ENCODE measurements around the gene TOGARAM2.

DNA sequence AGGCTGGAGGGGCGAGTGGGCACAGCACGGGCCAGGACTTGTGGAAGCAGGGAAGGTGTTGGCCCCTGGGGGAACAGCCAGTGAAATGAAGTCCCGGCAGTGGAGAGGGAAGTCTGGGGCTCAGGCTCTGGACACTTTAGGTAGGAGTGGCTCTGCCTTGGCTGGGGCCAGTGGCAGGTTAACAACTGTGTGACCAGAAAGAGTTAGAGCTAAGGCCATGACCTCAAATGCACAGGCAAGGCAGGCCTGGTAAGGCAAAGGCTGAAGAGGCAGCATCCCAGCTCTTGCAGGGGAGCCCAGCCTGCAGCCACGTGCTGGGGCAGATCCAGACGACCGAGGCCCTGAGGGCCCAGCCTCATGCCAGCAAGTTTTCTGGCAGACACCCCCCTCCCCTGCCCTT is 71.7 kb downstream of the TOGARAM2 start:
- TF ChIP-seq, protein P1, sequence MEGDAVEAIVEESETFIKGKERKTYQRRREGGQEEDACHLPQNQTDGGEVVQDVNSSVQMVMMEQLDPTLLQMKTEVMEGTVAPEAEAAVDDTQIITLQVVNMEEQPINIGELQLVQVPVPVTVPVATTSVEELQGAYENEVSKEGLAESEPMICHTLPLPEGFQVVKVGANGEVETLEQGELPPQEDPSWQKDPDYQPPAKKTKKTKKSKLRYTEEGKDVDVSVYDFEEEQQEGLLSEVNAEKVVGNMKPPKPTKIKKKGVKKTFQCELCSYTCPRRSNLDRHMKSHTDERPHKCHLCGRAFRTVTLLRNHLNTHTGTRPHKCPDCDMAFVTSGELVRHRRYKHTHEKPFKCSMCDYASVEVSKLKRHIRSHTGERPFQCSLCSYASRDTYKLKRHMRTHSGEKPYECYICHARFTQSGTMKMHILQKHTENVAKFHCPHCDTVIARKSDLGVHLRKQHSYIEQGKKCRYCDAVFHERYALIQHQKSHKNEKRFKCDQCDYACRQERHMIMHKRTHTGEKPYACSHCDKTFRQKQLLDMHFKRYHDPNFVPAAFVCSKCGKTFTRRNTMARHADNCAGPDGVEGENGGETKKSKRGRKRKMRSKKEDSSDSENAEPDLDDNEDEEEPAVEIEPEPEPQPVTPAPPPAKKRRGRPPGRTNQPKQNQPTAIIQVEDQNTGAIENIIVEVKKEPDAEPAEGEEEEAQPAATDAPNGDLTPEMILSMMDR (conservative IDR thresholded peaks at IDR 0.05) = no peak
- TF ChIP-seq ZFX (IDR thresholded peaks at IDR 0.05) = no peak
